Middle frontal gyrus (tissue), 1 donor: Measurements from ENCODE around the gene DUSP14.

Experiments
- DNase-seq: peaks from one replicate; pipeline ENCODE4 v3.0.0-alpha.2; 2015; ENCODE audit warnings: low spot score; ENCODE audit errors: extremely low spot score

DUSP14 gene

DNA sequence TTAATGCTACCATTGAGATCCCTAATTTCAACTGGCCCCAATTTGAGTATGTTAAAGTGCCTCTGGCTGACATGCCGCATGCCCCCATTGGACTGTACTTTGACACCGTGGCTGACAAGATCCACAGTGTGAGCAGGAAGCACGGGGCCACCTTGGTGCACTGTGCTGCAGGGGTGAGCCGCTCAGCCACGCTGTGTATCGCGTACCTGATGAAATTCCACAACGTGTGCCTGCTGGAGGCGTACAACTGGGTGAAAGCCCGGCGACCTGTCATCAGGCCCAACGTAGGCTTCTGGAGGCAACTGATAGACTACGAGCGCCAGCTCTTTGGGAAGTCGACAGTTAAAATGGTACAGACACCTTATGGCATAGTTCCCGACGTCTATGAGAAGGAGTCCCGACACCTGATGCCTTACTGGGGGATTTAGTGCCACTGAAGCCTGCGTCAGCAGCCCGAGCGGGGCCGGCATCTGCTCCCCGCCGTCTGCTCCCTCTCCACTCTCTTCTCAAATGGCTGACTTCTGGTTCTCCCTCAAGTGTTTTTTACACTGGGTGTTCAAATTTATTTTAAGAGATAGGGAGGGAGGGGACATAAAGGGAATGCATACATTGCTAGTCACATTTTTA lies 22.9 kb downstream of the DUSP14 start:
- no peak for DNase-seq

DNA sequence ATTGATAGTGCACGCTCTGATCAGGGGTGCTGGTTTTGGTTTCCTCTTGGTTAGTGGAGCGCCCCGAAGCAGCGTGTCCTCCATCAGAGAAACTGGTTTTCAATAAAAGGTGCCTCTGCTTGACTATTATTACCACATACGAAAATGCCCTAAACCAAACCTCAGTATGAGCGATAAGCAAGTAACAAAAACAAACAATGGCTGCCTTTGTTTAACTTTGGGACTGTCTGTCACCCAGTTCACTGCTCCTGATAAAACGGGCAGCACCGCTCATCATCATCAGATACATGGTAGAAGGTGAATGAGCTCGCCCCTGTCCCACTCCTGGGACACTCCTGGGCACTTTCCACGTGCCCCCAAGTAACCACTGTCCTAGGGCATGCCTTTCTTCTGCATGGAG lies 24.0 kb downstream of the DUSP14 start:
- no peak for DNase-seq

DNA sequence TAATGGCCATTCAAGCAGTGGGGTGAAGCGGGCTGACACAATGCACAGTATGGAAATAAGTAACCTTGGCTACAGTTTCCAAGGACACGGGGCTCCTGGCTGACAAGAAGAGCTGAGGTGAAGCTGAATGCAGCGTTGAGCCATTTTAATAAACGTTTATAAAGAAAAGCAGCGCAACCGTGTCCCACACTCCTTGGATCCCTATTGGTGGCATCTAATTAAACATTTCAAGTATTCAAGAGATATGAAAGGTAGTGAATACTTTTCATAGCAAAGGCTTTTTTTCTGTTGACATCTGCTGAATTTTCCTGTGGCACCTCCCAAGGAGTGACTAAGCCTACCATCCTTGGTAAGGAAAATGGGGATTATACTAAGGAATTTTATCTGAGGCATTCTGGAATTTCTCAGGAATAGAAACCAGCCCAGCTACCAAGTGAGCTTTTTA lies 26.5 kb downstream of the DUSP14 start:
- no peak for DNase-seq

DNA sequence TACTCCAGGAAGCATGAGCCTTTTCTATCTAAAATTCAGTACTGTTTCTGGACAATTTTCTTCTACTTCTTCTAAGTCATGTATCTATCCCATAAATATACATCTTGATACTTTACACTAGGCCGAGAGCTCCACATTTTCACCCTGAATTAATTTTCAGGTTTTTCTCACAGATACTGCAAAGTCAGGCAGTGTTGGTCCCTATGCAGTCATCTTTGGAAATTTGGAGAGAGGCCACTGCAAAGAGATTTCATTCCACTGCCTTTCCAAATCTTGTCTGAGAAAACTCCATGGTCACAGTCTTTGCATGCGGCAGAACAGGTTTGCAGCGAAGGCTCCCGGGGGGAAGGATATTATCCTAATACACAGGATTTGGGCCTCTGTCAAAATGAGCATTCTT lies 28.2 kb downstream of the DUSP14 start:
- DNase-seq, result no peak

DNA sequence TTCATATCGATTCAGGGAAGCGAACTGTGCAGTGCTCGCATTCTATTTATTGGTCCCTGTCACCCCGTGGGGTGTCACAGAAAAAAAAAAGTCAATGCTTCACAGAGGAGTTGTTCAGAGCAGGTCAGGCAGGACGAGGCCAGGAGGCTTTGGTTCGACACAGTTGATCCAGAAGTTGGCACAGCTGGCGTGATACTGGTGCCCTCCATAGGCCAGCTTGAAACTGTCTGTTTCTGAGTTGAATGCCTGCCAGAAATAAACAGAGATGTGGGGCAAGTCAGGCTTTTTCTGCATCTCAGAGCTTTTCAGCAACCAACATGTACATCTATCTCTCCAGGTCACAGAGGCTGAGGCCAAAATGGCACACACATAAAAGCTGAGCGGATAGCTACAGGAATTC lies 29.1 kb downstream of the DUSP14 start:
- DNase-seq, result no peak

DNA sequence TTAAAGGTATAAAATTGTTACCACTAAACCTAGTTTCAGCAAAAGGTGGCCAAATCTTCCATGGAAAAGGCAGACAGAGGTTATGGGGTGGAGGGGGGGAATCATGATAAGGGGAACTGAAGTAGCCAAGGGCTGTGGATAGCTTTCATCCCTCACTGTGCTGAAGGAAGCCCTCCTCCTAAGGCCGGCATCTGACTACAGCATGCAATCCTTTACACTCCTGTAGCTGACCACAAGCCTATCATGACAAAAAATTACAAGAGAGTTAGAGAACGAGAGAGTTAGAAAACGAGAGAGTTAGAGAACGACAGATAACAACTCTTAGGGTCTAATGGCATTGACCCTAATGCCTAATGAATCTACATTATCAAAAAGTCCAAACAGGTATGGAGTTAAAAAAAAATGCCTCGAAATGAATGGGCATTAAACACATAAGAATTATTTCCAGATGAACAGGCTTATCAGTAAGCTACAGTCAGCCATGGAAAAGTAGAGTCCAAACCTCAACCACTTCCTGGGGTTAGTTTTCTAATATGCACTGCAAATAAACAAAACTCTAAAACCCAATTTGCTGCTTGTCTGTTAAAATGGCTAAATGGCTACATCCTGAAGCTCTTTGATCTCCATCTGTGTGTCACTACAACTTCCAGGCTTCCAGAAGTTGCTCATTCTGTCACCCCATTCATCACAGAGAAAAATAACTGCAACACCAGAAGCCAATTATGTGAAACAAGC lies 29.7 kb downstream of the DUSP14 start:
- no peak for DNase-seq

DNA sequence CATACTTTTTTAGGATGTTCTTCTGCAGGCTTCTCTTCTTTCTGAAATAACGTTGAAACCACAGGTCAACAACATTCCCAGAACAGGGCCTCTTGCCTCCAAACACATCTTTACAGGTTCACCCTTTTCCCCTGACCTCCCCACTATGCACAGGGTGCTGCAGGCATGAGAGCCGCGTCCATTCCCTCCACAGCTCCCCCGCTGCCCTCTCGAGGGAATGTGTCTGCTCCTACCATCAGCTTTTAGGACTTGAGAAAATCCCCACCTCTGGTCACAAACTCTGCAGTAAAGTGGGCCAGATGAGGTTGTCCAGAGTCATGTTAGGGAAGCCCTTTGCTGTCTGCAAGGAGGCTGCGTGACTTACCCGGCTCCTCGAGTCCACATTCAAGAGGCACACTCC lies 30.5 kb downstream of the DUSP14 start:
- DNase-seq, result no peak

DNA sequence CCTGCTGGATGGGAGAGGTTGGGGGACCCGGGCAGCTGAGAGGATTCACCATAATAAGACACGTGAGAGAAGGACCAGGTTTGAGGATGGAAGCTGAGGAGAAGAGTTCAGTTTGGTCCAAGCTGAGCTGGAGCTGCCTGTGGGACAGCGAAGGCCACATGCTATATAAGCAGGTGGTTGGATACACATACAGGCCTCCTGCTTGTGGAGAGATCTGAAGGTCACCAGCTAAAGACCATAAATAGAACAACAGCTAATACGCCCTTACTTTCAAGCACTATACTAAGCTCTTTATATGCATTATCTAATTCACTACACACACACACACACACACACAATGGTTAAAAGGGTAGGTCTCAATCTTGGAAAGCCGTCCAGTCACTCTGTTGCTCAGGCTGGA lies 32.1 kb downstream of the DUSP14 start:
- no peak for DNase-seq

DNA sequence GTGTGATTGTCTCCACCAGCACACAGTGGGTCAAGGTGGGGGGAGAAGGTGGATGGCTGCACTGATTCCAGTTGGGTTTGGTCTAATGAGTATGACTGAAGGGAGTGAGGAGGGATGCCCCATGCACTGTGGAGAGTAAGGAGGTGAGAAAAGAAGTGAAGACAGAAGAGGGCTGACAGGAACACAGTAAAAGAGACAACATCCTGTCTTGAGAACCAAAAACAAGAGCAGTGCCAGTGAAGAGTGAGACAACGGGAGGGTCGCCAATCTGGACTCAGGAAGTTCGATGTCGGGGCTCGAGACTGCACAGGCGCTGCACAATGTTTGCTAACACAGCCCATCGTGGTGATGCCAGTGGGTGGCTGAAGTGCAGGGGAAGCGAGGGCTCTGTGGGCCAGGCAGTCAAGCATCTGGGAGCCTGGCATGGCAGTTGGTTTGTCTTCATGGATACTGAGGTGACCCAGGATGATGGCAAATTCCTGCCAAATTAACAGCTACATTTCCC lies 34.1 kb downstream of the DUSP14 start:
- DNase-seq, result no peak

DNA sequence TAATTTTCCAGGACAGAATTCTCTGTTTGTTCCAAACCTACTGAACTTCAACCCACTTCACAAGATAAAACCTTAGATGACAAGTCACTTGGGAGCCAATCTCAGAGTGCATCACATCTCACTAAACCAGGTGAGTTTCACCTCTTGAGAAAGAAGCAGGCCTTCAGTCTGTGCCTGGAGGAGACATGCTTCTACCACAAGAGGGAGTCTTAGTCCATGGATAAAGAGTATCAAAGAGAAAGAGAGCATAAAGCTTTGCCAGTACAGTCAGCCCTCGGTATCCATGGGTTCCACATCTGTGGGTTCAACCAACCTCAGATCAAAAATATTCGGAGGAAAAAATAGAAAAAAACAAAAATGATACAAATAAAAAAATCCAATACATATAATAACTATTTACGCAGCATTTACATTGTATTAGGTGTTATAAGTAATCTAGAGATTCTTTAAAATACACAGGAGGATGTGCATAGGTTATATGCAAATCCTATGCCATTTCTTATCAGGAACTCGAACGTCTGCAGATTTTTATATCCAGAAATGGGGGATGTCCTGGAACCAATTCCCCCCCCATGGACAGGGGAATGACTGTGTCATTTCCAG lies 37.7 kb downstream of the DUSP14 start:
- no peak for DNase-seq

DNA sequence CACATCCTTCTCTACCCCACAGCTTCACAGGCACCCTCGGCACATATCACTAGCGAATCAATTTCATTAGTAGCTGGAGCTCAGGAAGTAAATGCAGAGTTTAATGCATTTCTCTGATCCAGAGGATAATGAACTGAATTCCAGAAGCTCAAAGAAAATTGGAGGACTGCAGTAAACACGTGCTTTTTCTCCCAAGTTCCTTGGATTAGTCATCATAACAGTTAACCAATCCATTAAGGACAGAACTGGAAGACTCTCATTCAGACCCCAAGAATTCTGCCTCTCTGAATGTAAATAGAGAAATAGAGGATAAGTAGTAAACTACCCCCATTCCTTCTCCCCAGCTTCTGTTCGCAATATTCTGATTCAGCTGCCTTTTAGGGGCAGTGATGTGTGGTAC lies 40.7 kb downstream of the DUSP14 start:
- DNase-seq, result no peak

DNA sequence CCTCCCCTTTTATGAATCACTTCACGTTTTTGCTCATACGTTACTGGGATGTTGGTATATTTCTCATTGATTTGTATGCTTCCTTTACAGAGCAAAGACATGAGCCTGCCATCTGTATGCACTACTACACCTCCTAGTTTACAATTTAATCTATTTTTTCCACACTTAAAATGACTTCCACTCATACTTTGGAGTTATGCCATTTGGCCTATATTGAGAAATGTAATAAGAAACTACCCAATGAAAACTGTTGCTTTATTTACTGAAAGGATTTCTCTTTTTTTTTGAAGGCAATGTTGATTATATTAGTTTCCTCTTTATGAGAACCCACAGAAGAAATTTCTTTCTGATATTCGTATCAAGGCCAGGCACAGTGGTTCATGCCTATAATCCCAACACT lies 43.1 kb downstream of the DUSP14 start:
- DNase-seq, result no peak

DNA sequence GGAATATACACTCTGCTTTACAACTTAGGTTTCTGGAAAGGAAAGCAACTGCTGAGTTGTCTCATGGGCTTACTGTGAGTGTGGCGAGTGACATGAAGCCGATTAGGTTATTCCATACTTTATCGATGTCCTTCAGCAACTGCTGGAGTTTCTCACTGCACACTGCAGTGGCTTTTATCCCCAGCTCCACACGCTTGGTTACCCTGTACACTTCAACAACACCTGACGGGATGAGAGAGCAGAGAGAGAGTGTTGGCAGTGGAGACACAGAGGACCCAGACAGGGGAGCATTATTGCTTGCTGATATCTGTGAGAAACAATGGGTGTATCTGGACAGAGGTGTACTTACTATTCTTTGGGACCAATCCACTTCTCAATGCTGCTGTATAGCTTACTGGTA lies 46.2 kb downstream of the DUSP14 start:
- DNase-seq, result no peak

DNA sequence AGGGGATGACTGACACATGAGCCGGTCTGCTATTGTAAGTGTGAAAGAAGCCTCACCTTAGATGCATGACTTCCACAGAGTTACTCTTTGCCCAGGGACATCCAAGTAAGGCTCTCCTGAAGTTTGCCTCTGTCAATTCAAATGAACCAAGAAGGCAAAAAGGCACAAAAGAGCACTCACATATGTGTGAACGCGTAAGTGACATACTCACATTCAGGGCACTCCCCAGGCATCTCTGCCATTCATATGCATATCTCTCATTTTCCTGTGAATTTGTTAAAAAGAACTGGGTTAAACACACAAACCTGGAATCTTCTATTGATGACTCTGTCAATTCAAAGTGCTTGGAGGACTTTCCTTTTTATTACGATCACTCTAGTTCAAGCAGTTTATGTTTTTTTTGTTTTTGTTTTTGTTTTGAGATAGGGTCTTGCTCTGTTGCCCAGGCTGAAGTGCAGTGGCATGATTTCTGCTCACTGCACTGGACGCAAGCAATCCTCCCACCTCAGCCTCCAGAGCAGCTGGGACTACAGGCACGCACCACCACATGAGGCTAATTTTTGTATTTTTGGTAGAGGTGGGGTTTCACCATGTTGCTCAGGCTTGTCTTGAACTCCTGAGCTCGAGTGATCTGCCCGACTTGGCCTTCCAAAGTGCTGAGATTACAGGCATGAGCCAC lies 49.4 kb downstream of the DUSP14 start:
- no peak for DNase-seq

DNA sequence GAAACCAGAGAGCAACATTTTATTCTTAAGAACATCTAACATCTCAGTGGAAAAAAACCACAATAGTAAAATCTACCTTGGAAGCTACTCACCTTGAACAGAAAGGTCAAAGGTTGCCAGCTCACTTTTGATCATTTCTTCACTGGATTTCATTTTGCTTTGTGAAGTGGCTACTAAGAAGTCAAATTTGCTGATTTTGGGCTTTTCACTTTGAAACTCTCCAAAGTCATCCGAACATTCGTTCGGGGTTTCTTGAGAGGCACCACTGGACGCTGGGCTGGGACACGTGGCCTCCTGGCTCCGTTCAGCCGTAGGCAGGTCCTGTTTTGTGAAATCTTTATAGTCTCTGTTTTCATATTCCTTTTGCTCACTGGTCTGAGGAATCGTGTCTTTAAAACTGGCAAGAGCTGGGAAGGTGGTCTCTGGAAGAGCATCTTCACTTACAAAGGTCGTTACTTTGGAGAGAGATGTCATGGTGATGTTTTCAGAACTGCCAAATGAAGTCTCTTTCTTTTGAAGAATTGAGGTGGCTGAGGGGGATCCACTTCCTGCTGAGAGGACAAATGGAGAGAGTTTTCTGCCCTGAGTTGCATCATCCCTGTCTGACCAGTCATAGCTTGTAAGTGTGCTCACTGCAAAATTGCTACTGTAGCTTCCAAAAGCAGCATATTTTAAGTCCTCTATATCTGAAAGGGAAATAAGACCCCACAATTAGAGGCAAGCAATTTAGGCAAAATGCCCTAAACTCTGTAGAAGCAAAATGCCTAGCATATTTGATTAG lies 52.4 kb downstream of the DUSP14 start:
- no peak for DNase-seq

DNA sequence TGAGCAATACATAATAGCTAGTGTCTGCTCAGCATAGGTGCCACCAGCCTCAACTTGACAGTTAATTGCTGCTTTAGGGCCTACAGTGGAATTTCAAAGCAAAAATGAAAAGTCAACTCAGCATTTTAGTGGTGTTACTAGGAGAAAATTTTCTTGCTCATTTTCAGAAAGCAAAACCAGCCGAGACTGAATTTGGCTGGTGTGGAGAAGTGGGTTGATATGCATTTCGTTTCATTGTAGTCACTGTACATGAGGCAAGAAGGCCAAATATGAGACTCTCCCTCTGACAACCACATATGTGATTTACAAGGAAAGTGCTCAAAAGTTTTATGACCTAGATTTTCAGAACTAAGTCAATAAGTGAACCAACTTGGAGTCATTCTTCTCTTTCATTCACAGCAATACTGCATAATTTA lies 54.0 kb downstream of the DUSP14 start:
- DNase-seq, result no peak

DNA sequence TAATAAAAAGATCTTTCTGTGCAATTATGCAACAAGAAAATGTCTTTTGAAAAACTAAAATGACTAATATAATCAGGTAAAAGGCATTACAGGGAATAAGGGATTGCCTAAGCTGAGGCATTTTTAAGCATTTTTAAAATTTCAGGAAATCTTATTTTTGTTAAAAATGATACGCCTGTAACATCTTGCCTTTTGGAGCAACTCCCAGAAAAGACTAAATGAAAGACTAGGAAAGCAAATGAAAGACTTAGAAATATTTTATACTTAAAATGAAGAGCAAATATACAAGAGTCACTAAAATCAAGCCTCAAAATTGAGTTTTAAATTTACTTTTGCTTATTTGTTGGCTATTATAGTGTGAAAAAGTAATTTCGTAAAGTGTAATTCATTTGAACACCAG lies 55.8 kb downstream of the DUSP14 start:
- DNase-seq, result no peak

DNA sequence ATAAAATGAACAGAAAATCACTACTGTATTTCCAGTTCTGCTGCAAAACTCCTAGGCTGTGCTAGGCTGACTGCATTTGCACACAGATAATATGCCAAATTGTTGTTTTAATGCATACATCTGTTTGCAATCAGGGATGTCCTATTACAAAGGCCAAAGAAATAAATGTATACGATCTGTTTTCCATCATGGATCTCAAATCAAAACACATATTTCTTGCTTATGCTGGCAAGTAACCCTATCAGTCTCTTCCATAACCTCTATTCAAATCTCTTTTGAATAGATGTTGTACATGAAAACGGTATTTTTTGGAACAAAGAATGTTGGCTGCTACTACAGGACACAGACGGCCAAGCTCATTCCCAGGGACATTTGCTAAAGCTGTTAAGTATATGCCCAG lies 56.6 kb downstream of the DUSP14 start:
- no peak for DNase-seq

DNA sequence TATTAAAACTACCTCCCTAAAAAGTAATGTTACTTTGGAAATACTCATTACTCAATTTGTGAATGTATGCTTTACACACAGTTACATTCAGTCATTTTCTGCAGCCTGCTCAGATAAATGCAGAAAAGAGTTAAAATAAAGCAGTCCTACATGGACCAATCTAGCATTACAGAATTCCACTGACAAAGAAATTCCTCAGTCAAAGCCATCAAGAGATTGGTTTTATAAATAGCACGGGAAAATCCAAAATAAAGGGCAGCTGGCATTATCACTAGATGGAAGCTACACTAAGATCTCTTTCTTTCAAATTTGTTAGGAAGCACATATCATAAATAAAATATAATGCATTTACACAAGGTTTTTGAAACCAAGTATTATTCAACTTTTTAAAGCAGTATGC lies 58.3 kb downstream of the DUSP14 start:
- DNase-seq, result no peak

DNA sequence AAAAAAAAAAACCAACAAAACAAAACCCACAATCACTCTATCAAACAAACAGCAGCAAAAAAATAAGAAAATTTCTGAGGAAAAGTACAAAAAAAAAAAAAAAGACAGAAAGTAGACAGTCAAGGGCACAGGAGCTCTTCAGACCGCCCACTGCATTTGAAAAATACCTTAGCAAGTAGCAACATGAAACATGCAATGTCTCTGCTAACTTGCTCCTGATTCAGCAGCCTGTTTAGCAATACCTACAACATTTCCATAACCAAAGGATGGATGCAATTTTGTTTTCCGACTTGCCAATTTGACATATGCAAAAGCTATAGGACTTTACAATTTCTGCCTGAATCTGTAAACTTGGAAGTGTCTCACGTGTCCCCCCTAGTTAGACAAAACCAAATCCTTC lies 62.1 kb downstream of the DUSP14 start:
- DNase-seq, result no peak

DNA sequence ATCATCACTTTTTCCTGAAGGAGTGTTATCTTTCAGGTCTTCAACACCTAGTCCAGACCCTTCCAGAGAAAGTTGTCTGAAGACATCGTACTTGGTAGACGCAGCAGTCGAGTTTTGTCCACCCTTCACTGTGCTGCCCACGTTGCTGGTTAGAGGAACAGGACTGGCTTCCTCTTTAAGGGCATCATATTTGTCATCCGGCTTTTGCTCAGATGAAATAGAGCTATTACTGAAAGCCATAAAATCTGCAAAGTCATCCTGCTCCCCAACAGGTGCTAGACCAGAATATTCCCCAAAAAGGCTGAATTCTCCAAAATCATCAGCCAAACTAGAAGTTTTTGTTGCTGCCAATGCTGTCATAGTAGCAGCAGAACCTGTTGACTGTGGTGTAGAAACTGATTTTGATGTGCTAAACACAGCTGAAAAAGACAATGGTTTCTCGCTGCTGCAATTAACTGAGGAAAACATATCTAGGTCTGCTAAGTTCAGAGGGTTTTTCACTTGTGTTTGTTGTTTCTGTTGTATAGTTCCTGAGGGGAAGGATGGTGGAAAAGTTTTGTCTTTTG lies 63.8 kb downstream of the DUSP14 start:
- DNase-seq, result no peak
